HG03558 (cell line): ENCODE results near the gene RPL13.

ENCODE experiments used
- ATAC-seq: cut with Tn5 transposase; IDR thresholded peaks from one replicate; pipeline ENCODE4 v1.9.1; 2021; ENCODE audit warnings: moderate number of reproducible peaks; ENCODE audit not compliant: unreplicated experiment; ENCODE audit errors: extremely low read depth

The RPL13 gene

GRCh38 chr16:89560378-89561141, at the start of gene RPL13:
TSS of gene RPL13 (plus strand) at chr16:89560682. CDS start at chr16:89560960, 278 bp downstream.
- peak; percentile 61 for ATAC-seq

GRCh38 chr16:89511374-89511773, 49.1 kb upstream of the RPL13 start:
- no peak for ATAC-seq

GRCh38 chr16:89512453-89512852, 48.0 kb upstream of the RPL13 start:
- no peak for ATAC-seq

GRCh38 chr16:89517128-89517527, 43.4 kb upstream of the RPL13 start:
- no peak for ATAC-seq

GRCh38 chr16:89519881-89520280, 40.6 kb upstream of the RPL13 start:
- no peak for ATAC-seq

- no peak for ATAC-seq
These were observed 38.2 kb upstream of the RPL13 start for GRCh38 chr16:89522287-89522686.

- no peak for ATAC-seq
These were observed 36.7 kb upstream of the RPL13 start for GRCh38 chr16:89523680-89524344.

GRCh38 chr16:89525146-89525913, 35.2 kb upstream of the RPL13 start:
- ATAC-seq = no peak

GRCh38 chr16:89529097-89529496, 31.4 kb upstream of the RPL13 start:
- ATAC-seq = no peak

GRCh38 chr16:89530401-89531381, 29.8 kb upstream of the RPL13 start:
- ATAC-seq = no peak

GRCh38 chr16:89531821-89532526, 28.5 kb upstream of the RPL13 start:
- ATAC-seq = no peak

- ATAC-seq = no peak
These were observed 26.2 kb upstream of the RPL13 start for GRCh38 chr16:89534252-89534756.

GRCh38 chr16:89536371-89536770, 24.1 kb upstream of the RPL13 start:
- ATAC-seq = no peak

- ATAC-seq = no peak
These were observed 23.5 kb upstream of the RPL13 start for GRCh38 chr16:89536886-89537548.

- ATAC-seq = no peak
These were observed 22.9 kb upstream of the RPL13 start for GRCh38 chr16:89537549-89537925.

GRCh38 chr16:89538286-89538685, 22.2 kb upstream of the RPL13 start:
- ATAC-seq = no peak

GRCh38 chr16:89540557-89540956, 19.9 kb upstream of the RPL13 start:
- no peak for ATAC-seq

- ATAC-seq = no peak
These were observed 18.7 kb upstream of the RPL13 start for GRCh38 chr16:89541792-89542191.

GRCh38 chr16:89544113-89544512, 16.4 kb upstream of the RPL13 start:
- no peak for ATAC-seq
